Fibroblast of peridontal ligament (primary cell): ENCODE measurements around the gene PASD1.

Experiments used
- DNase-seq: peaks from one replicate; pipeline ENCODE4 v3.0.0-alpha.2; 2010; ENCODE audit errors: extremely low read depth

PASD1 gene

DNA sequence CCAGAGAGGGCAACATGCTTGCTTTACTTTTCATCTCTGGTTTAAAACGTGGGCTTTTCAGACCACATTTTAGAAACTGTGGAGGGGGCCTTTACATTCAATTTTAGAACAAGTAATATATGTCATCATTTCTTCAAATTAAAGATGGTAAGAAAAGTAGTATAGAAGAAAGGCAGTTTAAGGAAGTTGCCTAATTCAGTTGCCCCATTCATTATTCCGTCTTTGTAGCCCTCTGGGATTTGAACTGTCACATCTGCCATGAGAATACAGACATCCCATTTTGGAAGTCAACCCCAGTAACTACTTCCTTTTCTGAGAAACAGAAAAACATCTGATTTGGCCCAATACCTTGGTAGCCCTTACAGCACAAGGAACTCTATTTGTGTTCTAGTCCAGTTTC is 61.2 kb downstream of the PASD1 start:
- DNase-seq = no peak

DNA sequence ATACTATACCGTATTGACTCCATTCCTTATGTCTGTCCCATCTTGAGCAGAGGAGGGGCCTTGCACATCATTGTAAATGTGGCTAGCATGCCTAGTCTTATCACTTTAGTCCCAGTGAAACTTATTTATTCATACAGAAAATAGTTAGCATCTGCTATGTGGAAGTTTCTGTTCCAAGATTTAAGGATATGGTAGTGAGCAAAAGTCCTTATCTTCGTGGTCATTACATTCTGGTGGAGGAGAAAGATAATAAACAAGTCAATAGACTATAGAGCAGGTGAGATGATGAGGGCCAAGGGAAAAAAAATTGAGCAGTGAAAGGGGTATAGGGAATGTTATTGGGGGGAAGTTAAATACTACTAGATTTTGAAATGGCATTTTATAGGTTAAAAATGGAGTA is 68.3 kb downstream of the PASD1 start:
- DNase-seq = no peak

DNA sequence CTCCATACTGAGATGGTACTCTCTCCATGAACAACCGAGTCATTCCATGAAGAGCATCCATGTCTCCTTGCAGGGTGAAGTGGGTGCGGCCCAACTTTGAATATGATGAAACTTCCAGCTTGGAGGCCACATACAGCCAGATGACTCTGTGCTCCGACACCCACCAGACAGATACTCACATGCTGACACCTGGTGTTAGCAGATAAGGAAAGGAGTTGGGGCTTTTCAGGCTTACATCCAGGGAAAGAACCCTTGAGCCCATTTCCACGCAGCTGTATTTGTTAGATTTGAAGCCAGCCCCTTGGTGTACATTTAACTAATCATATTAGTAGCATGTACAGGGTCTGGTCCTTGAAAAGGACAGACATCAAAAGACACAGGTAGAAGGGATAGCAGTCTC is 69.7 kb downstream of the PASD1 start:
- no peak for DNase-seq

DNA sequence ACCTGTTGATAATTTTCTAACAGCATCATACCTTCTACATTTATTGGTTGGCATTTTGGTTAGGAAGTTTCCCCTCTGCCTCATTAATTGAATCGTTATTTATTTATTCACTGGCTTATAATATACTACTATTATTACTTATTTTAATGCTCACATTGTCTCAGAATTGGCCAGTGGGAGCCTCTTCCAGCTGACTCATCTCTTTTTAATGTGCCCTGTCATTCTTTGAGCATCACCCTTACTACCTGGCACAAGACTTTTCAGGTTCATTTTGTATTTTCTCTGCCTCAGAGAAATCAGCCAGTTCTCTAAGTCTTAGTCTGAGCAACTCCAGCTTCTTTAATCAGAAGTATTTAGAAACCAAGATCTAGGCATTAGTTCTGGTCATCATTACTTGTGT is 71.5 kb downstream of the PASD1 start:
- DNase-seq = no peak

DNA sequence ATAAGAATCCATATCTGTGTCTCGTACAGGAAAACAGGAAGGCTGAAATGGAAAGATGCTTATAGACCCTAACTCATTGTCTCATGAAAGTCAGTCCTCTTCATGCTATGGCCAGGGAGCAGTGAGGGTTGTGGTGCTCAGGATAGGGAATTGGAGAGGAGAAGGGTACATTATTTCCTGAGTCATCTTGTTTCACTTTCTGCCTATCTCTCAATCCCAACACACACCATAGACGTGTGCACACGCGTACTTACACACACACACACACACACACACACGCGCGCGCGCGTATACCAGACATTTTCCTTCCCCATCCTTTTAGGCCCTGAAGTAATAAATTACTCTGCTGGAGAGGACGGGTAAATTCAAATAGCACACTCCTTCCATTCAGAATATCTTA is 78.1 kb downstream of the PASD1 start:
- no peak for DNase-seq

DNA sequence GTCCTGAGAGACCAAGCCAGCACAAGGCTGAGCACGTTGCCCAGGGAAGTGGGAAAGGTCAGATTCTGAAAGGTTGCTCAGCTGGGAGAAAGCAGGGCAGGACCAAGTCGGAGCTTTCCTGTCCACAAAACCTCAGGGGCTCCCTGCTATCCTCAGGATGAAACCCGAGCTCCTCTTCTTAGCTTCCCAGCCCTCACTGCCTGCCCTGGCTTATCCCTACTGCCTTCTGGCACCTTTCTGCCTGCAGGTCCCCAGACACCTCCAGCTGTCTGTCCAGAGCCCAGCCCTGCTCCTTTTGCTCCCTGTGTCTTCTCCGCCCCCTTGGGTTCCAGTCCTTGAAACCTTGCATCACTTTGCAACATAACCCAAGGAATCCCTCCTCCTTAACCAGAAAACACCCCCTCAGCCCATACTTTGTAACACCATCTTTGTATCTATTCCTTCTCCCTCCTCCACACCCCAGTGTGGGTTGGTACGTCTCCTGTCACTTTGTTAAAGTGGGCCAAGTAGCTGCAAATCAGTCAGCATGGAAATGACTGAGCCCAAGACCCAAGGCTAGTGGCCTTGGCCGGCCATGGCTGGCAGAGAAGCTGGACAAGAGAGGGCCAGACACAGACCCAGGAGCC is 111.8 kb downstream of the PASD1 start:
- DNase-seq = no peak

DNA sequence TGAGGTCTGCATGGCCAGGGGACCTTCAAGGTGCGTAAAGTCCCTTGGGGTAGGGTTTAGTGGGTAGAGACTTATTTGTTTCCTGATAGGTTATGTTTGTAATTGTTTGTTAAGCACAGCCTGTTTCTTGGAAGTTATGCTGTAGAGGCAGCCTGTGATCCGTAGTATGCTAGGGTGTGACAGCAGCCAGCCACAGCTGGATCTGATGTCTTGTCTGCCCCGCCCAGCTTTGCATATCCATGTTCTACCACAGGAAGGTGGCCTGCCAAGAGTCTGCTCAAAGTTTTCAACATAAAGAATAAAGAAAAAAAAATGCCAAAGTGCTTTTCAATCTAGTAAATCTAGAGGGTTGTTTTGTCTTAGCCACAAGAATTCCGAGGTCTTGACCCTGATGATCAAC is 112.7 kb downstream of the PASD1 start:
- DNase-seq = no peak

DNA sequence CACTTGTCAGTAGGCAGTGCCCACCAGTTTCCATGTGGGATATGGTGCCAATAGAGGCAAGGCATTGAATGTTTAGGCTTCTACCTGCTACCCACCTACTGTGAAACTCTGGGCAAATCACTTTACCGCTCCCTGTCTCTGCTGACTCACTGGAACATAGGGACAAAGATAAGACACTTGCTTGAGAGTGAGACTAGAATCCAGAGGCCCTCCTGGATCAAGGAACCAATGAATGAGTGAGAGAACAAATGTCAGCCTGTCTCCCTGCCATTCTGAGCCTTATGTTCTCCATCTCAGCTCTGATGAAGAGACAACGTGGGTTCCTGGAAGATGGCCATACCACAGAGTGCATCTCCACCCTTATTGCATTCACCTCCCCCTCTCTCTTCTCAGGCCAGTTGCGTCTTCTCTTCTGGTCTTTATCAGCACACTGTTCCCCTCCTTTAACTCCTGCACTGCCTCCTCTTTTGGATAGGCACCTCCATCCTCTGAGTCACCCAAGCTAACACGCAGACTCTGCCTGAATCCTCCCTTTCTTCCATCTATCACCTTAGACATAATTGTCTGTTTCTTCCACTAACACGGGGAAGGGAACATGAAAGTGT is 116.4 kb downstream of the PASD1 start:
- DNase-seq = no peak

DNA sequence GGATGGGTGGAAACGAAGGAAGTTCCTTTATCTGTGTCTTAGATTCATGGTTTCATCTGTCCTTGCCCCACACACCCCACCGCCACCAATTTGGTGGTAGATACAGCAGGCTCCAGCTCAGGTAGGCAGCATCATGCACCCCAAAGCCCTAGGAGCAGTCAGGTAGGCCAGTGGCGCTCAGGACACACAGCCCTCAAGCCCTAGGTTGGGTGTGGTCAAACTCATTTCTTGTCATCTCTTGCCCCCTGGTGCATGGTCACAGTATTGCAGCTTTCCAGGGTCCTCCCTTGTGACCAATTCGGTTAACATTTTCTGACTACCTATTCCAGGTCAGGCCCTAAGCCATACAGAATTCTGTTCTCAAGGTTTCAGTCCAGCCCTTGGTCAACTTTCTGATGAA is 117.3 kb downstream of the PASD1 start:
- peak; percentile 7 for DNase-seq

DNA sequence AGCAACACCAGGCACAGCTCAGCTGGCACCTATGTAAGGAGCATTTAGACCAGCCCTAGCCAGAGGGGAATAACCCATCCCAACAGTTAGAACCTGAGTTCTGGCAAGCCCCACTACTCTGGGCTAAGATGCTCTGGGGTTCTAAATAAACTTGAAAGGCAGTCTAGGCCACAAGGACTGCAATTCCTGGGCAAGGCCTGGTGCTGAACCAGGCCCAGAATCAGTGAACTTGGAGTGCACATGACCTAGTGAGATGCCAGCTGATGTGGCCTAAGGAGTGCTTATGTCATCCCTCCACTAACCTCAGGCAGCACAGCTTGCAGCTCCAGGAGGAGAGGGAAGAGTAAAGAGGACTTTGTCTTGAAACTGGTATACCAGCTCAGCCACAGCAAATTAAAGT is 124.2 kb downstream of the PASD1 start:
- no peak for DNase-seq

DNA sequence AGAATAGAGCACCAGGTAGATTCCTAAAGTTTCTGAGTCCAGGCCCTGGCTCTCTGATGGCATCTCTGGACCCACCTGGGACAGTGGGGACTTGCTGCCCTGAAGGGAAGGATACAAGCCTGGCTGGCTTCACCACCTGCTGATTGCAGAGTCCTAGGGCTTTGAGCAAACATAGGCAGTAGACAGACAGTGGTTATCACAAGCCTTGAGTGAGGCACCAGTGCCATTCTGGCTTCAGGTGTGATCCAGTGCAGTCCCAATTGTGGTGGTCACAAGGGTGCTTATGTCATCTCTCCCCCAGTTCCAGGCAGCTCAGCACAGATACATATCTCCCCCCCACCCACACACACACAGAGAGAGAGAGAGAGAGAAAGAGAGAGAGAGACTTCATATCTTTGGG is 125.2 kb downstream of the PASD1 start:
- no peak for DNase-seq

DNA sequence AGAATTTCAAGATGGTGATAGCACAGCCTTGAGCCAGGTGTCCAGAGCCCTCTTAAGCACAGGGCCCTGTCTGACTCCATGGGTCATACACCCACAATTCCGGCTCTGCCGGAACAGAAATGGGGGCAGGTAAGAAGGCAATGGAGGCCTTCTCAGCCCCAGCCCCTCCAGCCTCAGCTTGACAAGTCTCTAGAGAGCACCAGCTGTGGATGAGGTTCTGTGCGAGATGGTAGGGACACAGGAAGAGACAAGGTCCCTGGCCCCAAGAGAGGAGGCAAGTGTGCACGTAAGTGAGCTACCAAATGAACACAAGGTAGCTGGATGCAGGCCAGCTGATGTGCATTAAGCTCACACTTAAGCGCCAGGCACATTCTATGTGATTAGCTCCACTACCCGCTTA is 129.3 kb downstream of the PASD1 start:
- no peak for DNase-seq

DNA sequence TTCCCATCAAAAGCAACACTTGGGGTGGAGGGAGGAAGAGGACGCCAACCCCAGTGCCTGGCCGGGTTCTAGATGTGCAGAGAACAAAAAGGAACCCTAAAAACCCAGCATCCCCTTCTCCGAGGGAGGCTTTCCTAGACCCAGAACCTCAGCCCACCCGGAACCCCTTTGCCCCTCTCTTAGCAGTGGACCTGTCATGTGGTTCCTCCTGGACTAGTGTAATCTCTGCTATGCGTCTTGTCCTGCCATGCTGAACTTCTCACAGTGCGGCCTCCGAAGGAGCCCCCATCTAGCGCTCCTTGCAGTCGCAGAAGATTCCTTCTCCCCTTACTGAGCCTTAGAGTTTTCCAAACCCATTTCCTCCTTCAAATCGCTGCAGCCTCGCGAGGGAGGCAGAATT is 130.6 kb downstream of the PASD1 start:
- no peak for DNase-seq

DNA sequence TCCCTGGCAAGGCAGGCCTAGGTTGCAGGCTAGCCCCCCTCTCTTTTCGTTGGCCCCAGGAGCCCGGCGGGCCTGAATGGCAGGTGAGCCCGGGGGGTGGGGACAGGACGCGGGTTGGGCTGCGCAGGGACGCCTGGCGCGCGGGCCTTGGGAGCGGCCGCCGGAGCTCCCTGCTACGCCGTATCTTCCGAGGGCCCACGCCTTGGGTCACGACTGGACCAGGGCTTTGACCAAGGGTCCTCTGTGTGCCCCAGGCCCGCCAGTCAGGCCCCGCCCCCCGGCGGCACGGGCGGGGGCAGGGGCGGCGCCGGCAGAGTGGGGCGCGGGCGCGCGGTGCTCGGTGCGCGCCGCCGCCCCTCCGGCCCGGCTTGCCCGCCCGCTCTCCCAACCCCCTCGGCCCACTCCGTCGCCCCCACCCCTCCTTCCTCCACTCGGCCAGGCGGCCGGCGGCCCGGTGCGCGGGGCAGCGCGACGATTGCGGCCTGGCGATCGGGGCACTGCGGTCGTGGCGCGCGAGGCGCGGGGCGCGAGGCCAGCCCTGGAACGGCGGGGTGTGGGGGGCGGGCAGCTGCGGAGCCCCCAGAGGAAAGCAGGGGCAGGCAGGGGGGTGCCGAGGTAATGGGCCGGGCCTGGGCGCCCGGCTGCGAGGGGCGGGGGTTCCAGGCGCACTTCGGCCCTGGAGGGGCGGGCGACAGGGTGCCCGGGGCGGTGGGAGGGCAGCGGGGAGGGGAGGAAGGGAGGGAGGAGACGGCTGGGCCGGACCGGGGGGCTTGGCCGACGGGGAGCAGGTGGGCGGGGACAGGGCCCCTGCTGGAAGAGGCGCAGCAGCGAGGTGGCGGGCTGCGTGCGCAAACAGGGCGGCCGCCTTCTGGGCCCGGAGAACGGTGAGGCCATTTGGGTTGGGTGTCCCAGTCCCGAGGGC is 131.4 kb downstream of the PASD1 start, which contains the start of gene PRRG3:
Gene PRRG3 (plus strand): TSS at position 798 of the 922 bp plus-strand sequence. CDS start 3,357 bp downstream, outside the sequence.
- DNase-seq = no peak

DNA sequence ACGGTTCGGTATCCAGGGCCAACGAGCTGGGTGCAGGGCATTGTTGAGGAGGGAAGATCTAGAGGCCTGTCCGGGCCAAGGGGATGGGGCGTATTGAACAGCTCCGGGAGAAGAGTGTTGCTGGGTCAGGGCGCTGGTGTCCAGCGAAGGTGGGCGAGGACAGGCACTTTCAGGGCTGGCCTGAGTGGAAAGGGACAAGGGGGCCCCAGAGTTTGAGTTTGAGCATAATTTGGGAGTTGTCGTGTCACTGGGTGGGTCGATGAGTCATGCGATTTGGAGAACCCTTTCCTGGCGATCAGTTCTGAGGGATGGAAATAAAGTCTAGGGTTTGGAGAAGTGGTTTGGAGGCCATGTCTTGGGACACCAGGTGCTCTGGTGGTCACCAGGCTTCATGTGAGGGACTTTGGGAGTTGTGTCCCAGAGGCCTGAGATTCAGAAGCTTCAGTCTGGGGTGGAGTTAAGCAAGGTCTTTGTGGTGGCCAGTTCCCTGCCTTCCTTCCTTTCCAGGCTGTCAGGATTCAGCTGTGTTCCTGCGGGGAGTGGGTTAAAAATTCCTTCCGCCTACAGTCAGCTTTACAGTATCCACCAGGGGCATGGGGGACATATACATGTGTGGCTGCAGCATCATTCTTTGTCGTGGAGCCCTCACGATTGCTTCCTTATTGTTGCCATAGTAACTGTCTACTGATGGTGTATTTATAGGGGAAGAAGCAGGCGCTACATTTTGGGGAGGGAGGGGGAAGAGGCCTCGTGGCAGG is 132.3 kb downstream of the PASD1 start:
- no peak for DNase-seq

DNA sequence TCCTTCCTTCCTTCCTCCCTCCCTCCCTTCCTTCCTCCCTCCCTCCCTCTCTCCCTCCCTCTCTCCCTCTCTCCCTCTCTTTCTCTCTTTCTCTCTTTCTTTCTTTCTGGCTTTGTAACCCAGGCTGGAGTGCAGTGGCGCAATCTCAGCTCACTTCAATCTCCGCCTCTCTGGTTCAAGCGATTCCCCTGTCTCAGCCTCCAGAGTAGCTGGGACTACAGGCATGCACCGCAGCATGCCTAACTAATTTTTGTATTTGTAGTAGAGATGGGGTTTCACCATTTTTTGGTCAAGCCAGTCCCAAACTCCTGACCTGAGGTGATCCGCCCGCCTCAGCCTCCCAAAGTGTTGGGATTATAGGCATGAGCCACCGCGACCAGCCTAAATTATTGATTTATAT is 133.6 kb downstream of the PASD1 start:
- peak; percentile 53 for DNase-seq

DNA sequence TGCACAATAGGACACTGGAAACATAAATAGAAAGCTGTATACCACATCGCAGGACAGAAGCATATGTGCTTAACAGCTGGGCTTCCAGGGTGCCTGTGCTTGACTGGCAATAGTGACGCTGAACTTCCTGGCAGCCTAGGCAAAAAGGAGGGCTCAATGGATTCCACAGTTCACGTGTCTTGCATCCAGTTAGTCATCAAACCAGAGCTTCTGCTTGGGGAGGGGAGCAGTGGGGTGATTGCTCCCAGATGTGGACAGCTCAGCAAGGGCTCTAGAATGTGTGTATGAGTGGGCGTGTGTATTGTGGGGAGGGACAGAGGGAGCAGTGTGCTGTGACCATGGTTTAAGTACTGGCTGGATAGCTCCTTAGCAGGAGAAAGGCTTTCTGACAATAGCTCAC is 134.0 kb downstream of the PASD1 start:
- DNase-seq = peak; percentile 92

DNA sequence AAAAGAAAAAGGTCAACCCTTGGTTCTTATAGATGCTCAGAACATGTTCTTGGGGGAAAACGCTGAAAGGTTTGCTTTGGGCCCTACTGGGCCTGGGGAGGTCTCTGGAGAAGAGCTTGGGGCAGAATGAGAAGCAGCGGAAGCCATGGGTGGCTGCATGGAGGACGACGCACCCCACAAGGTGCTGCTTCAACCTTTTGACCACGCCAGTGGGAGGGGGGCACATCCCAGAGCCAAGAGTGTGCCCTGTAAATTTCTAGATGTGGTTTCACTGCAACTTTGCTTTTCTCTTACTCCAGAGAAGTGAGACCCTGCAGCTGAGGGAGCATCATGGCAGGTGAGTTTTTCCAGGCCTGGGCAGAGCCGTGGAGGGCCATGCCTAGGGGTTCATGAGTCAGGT is 135.0 kb downstream of the PASD1 start:
- DNase-seq = no peak

DNA sequence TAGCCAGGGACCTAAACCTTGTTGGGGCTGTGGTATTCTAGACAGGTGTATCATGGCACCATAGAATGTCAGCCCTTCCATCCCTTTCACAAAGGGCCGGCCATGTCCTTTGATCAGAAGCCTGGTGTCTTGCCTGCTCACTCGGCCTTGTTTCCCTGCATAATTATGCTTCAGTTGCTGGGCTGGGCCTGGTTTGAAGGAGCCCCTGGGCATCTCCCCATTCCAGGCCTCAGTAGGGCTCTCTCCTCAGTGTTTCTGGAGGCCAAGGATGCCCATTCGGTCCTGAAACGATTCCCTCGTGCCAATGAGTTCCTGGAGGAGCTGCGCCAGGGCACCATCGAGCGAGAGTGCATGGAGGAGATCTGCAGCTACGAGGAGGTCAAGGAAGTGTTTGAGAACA is 136.3 kb downstream of the PASD1 start:
- DNase-seq = no peak

DNA sequence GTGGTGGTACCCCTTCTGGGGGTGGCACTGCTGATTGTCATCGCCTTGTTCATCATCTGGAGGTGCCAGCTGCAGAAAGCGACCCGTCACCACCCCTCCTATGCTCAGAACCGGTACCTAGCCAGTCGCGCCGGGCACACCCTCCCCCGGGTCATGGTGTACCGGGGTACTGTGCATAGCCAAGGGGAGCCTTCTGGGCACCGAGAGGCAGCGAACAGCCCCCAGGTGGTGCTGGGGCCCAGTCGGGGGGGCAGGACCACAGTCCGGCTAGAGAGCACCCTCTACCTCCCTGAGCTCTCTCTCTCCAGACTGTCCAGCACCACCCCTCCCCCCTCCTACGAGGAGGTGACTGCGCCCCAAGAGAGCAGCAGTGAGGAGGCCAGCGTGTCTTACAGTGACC is 137.1 kb downstream of the PASD1 start:
- no peak for DNase-seq

DNA sequence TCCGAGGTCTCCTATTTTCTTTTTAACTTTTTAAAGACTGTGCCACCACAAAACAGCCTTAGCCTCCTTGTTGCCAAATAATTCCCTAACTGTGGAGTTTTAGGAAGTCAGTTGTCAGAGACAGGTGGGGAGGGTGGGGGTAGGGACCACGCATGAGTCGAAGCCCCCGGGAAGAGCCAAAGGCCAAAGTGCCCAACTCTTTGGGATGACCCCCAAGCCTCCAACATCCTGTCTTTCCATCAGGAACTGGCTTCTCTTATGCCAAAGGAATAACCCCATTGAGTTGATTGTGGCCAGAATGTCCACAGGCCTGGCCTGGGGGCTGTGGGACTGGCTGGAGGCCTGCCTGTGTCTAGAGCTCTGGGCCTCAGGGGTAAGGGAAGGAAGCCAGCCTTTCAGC is 137.6 kb downstream of the PASD1 start:
- DNase-seq = no peak

DNA sequence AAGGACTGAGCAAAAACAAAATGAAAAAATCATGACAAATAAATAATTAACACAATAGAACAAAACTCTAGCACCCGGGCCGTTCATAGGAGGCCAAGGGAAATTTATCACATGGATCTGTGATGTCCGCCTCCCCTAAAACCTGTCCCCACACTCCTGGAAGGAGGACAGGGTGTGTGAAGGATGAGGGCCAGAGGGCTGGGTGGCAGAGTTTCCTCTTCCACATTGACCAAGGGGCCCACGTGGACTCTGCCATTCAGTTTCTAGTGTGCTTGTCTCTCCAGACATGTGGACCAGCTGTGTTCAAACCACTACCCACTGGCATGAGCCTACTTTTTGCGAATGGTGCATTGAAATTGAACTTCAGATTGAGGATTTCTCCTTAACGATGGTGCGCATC is 138.1 kb downstream of the PASD1 start:
- no peak for DNase-seq
